Ishikawa (cell line): Measurements from ENCODE around the gene EMC9.
A peak's percentile ranks its signal among the peaks of the same experiment; 100 is the strongest.

Experiments used
- CEBPB ChIP-seq: IDR thresholded peaks from 2 replicates; pipeline ENCODE4 v1.6.1; 2012
- EGR1 ChIP-seq: IDR thresholded peaks from 2 replicates; pipeline ENCODE4 v1.6.1; 2012
- FOXM1 ChIP-seq: IDR thresholded peaks from 2 replicates; pipeline ENCODE4 v1.6.1; 2012; ENCODE audit warnings: low read depth, borderline replicate concordance
- MAX ChIP-seq: IDR thresholded peaks from 2 replicates; pipeline ENCODE4 v1.6.1; 2012
- NFIC ChIP-seq: IDR thresholded peaks from 2 replicates; pipeline ENCODE4 v1.6.1; 2012
- RAD21 ChIP-seq: IDR thresholded peaks from 2 replicates; pipeline ENCODE4 v1.6.1; 2012; ENCODE audit warnings: low read depth
- TCF12 ChIP-seq: IDR thresholded peaks from 2 replicates; pipeline ENCODE4 v1.6.1; 2012; ENCODE audit warnings: low read depth
- TEAD4 ChIP-seq: IDR thresholded peaks from 2 replicates; pipeline ENCODE4 v1.6.1; 2012
- ZBTB7A ChIP-seq: IDR thresholded peaks from 2 replicates; pipeline ENCODE4 v1.6.1; 2012; ENCODE audit warnings: low read depth
- TF ChIP-seq, protein P1 (sequence below): IDR thresholded peaks from 2 replicates; pipeline ENCODE4 v1.6.1; 2012
- TF ChIP-seq, protein P2 (sequence below): IDR thresholded peaks from 2 replicates; pipeline ENCODE4 v1.6.1; 2012; ENCODE audit warnings: low read depth, mild to moderate bottlenecking

EMC9 gene

GRCh38 chr14:24139272-24139934 is 2.0 kb downstream of the EMC9 start:
- TF ChIP-seq NFIC: no peak

DNA sequence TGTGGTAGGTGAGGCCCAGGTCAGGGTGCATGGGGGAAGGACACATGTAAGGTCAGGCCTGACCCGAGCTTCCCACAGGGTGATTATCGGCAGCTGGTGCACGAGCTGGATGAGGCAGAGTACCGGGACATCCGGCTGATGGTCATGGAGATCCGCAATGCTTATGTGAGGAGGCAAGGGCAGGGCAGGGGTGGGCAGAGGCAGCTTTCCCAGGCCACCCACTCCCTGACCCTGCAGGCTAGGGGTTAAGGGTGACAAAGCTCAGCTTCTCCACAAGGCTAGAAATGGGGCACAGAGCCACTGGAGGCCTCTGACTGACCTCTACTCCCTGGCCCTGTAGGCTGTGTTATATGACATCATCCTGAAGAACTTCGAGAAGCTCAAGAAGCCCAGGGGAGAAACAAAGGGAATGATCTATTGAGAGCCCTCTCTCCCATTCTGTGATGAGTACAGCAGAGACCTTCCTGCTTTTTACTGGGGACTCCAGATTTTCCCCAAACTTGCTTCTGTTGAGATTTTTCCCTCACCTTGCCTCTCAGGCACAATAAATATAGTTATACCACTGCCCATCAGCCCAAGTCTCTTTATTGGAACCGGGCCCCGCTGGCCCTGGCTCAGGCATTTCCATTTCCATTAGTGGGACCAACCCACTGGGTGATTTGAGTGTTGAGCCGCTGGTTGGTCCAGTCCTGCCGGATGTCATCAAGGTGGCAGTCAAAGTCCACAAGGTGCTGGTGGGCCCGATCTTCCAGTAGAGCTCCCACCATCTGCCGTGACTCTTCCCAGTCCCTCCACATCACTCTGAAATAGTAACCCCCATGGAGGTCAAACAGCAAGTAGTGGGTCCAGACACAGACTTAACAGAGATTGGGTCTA is 2.8 kb downstream of the EMC9 start:
- TF ChIP-seq, protein P1, sequence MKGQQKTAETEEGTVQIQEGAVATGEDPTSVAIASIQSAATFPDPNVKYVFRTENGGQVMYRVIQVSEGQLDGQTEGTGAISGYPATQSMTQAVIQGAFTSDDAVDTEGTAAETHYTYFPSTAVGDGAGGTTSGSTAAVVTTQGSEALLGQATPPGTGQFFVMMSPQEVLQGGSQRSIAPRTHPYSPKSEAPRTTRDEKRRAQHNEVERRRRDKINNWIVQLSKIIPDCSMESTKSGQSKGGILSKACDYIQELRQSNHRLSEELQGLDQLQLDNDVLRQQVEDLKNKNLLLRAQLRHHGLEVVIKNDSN: no peak
- no peak for TF ChIP-seq MAX
- TF ChIP-seq EGR1: no peak
- no peak for TF ChIP-seq FOXM1
- TF ChIP-seq, protein P2, sequence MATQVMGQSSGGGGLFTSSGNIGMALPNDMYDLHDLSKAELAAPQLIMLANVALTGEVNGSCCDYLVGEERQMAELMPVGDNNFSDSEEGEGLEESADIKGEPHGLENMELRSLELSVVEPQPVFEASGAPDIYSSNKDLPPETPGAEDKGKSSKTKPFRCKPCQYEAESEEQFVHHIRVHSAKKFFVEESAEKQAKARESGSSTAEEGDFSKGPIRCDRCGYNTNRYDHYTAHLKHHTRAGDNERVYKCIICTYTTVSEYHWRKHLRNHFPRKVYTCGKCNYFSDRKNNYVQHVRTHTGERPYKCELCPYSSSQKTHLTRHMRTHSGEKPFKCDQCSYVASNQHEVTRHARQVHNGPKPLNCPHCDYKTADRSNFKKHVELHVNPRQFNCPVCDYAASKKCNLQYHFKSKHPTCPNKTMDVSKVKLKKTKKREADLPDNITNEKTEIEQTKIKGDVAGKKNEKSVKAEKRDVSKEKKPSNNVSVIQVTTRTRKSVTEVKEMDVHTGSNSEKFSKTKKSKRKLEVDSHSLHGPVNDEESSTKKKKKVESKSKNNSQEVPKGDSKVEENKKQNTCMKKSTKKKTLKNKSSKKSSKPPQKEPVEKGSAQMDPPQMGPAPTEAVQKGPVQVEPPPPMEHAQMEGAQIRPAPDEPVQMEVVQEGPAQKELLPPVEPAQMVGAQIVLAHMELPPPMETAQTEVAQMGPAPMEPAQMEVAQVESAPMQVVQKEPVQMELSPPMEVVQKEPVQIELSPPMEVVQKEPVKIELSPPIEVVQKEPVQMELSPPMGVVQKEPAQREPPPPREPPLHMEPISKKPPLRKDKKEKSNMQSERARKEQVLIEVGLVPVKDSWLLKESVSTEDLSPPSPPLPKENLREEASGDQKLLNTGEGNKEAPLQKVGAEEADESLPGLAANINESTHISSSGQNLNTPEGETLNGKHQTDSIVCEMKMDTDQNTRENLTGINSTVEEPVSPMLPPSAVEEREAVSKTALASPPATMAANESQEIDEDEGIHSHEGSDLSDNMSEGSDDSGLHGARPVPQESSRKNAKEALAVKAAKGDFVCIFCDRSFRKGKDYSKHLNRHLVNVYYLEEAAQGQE: no peak

- no peak for TF ChIP-seq TEAD4
- TF ChIP-seq, protein P1: no peak
- TF ChIP-seq CEBPB: no peak
Observed at GRCh38 chr14:24137529-24138395, 3.6 kb downstream of the EMC9 start.

DNA sequence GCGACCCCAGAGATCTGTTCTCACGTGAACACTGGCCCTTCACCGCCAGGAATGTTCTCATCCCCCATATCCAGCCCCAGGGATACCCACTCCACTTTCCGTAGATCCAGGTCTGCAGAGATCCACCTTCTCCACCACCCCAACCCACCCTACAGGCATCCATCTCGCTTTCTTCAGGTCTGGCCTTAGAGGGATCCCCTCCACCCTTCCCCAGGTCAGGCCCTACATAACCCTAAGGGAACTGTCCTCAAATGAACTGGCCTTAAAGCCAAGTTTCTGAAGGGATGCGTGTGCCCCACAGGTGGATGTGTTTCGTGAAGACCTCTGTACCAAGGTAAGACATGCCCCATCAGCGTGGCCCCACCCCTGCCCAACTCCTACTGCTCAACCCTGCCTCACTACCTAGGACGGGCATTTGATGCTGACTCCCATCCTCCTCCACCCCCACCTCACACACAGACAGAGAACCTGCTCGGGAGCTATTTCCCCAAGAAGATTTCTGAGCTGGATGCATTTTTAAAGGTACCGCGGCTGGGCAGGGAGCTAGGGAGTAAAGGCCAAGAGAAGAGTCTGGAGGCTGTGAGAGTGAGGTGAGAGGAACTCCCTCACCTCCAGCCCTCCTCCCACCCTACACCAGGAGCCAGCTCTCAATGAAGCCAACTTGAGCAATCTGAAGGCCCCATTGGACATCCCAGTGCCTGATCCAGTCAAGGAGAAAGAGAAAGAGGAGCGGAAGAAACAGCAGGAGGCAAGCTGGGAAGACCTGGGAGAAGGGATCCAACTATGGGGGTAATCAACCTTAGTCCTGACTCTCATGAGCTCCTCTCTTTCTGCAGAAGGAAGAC is 4.5 kb downstream of the EMC9 start:
- TF ChIP-seq, protein P2: no peak

DNA sequence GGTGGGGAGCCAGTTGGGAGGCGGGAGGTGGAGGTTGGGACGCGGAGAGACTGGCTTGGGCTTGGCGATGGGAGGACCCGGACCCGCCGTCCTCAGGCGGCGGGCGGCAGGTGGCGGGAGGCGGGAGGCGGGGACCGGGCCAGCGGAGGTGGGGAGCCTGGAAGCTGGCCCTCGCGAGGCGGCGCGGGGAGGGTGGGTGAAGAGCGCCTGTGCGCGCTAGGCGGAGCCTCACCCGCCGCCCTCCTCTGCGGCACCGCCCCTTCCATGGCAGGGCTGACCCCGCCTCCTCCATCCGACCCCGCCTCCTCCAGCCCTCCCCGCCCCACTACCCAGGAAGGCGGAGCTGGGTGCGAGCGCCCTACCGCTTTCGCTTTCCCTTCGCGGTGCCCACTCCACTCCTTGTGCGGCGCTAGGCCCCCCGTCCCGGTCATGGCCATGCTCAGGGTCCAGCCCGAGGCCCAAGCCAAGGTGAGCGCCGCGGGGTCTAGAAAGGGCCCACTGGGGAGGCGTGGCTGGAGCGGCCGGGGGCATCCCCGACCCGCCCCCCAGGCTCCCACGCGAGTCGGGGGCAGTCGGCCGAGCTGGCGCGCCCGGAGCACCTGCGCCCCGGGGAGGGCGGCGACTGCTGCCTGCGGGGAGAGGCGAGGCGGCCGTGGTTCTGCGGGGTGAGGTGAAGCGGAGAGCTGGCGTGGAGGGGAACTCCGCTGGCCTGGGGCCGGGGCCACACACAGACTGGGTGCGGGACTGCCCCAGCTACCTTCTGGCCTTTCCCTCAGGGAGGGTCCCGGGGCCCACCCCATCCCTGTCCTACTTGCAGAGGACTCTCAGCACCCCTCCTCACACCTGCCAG is 5.3 kb downstream of the EMC9 start, which contains the start of gene PSME1:
PSME1 (plus strand) TSS at position 361 of the 850 bp plus-strand sequence; CDS start at position 430, 69 bp downstream.
- peak; percentile 19; the same call in 1 of the 2 replicates for TF ChIP-seq MAX
- TF ChIP-seq, protein P1: no peak
- TF ChIP-seq TCF12: no peak; the same call in 1 of the 2 replicates
- no peak; the same call in 1 of the 2 replicates for TF ChIP-seq EGR1
- peak; percentile 81; the same call in 1 of the 2 replicates for TF ChIP-seq ZBTB7A
- TF ChIP-seq, protein P2: no peak
- no peak for TF ChIP-seq TEAD4
- no peak for TF ChIP-seq RAD21
